ENCODE data around the gene PGK2. TPM values are rescaled to one million over a fixed set of nuclear protein-coding genes. Genes with fewer than 3 reads are reported as not detected.
"Not testable (repeated sequence)": the region's sequence is repeated elsewhere in the genome, so short reads cannot be mapped to it uniquely, and the experiment has no call there.

Gene PGK2
- total RNA-seq, 4 donors from 2014 or later = 0.94 TPM; not detected in 3

DNA sequence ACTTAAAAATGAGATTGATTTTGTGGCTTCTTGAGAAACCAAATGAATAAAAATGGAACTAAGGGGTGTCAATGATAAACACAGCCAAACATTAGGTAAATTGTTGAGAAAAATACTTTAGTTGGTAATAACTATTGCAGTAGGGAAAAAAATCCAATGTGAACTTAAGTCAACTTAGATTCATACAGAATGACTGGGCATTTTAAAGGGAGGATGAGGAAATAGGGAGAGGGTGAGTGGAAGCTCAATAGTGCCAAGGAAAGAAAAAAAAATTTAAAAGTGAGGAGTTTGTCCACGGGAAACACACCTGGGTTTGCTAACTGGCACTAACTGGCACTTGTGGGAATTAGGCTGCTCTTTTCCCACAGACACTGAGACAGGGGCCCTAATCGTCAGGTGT, 26.2 kb upstream of the PGK2 start:
- no peaks in the 10 kb centered on the region for H3K36me3 ChIP-seq
- no peaks in the 10 kb centered on the region for H3K9me3 ChIP-seq
- no peaks in the 10 kb centered on the region for H3K27me3 ChIP-seq
- WGBS, 2 donors = 64 to 75% methylated on average over 2 of the region's 2 CpGs
- no peak for DNase-seq
- no peak overlapping the region for H3K27ac ChIP-seq
- intact Hi-C loops (cut with DNase I) = no loop called here
- H3K4me3 ChIP-seq (replicated peaks in 1 of 3) = no peak overlapping the region
- no peaks in the 10 kb centered on the region for H3K4me1 ChIP-seq
- TF ChIP-seq, protein P1, sequence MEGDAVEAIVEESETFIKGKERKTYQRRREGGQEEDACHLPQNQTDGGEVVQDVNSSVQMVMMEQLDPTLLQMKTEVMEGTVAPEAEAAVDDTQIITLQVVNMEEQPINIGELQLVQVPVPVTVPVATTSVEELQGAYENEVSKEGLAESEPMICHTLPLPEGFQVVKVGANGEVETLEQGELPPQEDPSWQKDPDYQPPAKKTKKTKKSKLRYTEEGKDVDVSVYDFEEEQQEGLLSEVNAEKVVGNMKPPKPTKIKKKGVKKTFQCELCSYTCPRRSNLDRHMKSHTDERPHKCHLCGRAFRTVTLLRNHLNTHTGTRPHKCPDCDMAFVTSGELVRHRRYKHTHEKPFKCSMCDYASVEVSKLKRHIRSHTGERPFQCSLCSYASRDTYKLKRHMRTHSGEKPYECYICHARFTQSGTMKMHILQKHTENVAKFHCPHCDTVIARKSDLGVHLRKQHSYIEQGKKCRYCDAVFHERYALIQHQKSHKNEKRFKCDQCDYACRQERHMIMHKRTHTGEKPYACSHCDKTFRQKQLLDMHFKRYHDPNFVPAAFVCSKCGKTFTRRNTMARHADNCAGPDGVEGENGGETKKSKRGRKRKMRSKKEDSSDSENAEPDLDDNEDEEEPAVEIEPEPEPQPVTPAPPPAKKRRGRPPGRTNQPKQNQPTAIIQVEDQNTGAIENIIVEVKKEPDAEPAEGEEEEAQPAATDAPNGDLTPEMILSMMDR (IDR thresholded peaks at IDR 0.05) = no peak
- TF ChIP-seq POLR2A (IDR thresholded peaks at IDR 0.05) = no peak

DNA sequence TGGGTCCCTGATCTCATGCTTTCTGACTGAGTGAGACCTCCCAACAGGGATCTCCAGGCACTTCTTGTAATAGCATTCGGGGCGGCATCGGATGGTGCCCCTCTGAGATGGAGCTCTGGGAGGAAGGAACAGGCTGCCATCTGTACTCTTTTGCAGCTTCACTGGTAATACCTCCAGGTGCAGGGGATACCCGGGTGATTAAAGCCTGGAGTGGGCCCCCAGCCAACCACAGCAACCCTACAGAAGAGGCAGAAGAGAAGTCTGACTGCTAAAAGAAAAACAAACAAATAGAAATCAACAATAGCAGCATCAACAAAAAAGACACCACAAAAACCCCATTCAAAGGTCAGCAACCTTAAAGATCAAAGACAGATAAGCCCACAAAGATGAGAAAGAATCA, 19.1 kb upstream of the PGK2 start:
- 56 to 63% methylated on average over 4 of the region's 4 CpGs for WGBS, 2 donors
- no peak overlapping the region for H3K27ac ChIP-seq
- TF ChIP-seq POLR2A (IDR thresholded peaks at IDR 0.05) = no peak
- TF ChIP-seq, protein P1 (IDR thresholded peaks at IDR 0.05) = no peak
- no peaks in the 10 kb centered on the region for H3K27me3 ChIP-seq
- no peak overlapping the region for H3K4me3 ChIP-seq (replicated peaks in 1 of 3)
- H3K36me3 ChIP-seq = no peaks in the 10 kb centered on the region
- no peaks in the 10 kb centered on the region for H3K4me1 ChIP-seq
- intact Hi-C loops (cut with DNase I) = no loop called here
- no peaks in the 10 kb centered on the region for H3K9me3 ChIP-seq
- no peak for DNase-seq

DNA sequence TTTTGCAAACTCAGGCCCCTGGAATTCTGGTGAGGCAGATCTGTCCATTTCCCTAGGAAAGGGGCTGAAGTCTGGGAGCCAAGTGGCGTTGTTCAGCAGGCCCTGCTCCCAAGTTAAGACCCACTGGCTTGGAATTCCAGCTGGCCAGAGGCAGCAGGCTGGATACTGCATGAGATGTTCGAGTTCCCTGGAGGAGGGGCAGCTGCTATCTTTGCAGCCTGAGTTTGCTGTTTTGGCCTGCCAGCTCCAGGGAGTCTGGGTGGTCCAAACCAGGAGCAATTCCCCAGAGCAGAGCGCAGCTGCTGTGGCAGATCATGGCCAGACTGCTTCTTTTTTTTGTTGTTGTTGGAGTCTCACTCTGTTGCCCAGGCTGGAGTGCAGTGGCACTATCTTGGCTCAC, 18.2 kb upstream of the PGK2 start:
- DNase-seq = no peak
- Histone ChIP-seq H3K4me3 (replicated peaks in 1 of 3) (no peak overlapping the region), H3K27me3 (no peaks in the 10 kb centered on the region), H3K36me3 (no peaks in the 10 kb centered on the region), H3K27ac (no peak overlapping the region), H3K4me1 (no peaks in the 10 kb centered on the region), H3K9me3 (no peaks in the 10 kb centered on the region)
- intact Hi-C loops (cut with DNase I) = no loop called here
- no peak for TF ChIP-seq POLR2A (IDR thresholded peaks at IDR 0.05)
- TF ChIP-seq, protein P1 (IDR thresholded peaks at IDR 0.05) = no peak
- 84 to 94% methylated on average over 3 of the region's 3 CpGs for WGBS, 2 donors

DNA sequence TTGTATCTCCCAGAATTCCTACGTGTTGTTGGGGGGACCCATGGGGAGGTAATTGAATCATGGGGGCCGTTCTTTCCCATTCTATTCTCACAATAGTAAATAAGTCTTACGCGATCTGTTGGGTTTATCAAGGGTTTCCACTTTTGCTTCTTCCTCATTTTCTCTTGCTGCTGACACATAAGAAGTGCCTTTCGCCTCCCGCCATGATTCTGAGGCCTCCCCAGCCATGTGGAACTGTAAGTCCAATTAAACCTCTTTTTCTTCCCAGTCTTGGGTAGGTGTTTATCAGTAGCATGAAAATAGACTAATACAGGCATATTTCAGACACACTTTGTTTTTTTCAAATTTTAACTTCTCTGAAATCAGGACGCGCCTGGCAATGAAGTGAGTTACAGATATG, 14.4 kb upstream of the PGK2 start:
- Histone ChIP-seq H3K4me1 (no peaks in the 10 kb centered on the region), H3K27ac (no peak overlapping the region)
- intact Hi-C loops (cut with DNase I) = no loop called here

DNA sequence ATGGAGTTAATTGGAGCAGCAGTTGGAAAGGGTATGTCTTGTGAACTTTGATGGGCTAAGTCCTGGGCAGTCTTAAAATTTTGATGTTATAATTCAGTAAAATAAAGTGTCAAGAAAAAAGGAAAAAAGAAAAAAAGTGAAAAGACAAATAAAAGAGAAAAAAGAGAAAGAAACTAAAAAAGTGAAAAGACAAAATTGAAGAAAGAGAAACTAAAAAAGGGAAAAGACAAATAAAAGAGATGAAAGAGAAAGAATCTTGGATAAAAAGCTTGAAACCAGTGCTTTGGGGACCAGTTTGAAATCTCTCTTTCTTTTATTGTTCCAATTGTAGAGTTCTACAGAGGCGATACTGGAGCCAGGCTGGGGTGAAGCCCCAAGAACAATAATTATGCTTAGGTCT, 12.0 kb upstream of the PGK2 start:
- no peaks in the 10 kb centered on the region for H3K4me1 ChIP-seq
- 83 to 94% methylated on average over 1 of the region's 1 CpG for WGBS, 2 donors

More for the DNA sequence above, 14.4 kb upstream of the PGK2 start:
- Histone ChIP-seq H3K4me3 (replicated peaks in 1 of 3) (no peak overlapping the region), H3K27me3 (no peaks in the 10 kb centered on the region), H3K9me3 (no peaks in the 10 kb centered on the region), H3K36me3 (no peaks in the 10 kb centered on the region)
- TF ChIP-seq, protein P1 (IDR thresholded peaks at IDR 0.05) = no peak
- no peak for TF ChIP-seq POLR2A (IDR thresholded peaks at IDR 0.05)
- no peak for DNase-seq
- WGBS, 2 donors = 91% methylated on average over 8 of the region's 8 CpGs

DNA sequence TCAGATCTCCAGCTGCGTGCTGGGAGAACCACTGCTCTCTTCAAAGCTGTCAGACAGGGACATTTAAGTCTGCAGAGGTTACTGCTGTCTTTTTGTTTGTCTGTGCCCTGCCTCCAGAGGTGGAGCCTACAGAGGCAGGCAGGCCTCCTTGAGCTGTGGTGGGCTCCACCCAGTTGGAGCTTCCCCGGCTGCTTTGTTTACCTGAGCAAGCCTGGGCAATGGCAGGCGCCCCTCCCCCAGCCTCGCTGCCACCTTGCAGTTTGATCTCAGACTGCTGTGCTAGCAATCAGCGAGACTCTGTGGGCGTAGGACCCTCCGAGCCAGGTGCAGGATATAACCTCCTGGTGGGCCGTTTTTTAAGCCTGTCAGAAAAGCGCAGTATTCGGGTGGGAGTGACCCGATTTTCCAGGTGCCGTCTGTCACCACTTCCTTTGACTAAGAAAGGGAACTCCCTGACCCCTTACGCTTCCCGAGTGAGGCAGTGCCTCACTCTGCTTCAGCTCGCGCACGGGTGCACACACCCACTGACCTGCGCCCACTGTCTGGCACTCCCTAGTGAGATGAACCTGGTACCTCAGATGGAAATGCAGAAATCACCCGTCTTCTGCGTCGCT, 9.9 kb upstream of the PGK2 start:
- DNase-seq; H3K36me3 ChIP-seq; H3K27me3 ChIP-seq; H3K4me3 ChIP-seq (replicated peaks in 1 of 3); H3K9me3 ChIP-seq; H3K4me1 ChIP-seq; H3K27ac ChIP-seq; intact Hi-C loops (cut with DNase I): not testable (repeated sequence)
- 86 to 91% methylated on average over 20 of the region's 21 CpGs for WGBS, 2 donors

More for the DNA sequence above, 12.0 kb upstream of the PGK2 start:
- Histone ChIP-seq H3K27me3 (no peaks in the 10 kb centered on the region), H3K27ac (no peak overlapping the region), H3K4me3 (replicated peaks in 1 of 3) (no peak overlapping the region), H3K36me3 (no peaks in the 10 kb centered on the region), H3K9me3 (no peaks in the 10 kb centered on the region)
- TF ChIP-seq, protein P1 (IDR thresholded peaks at IDR 0.05) = no peak
- TF ChIP-seq POLR2A (IDR thresholded peaks at IDR 0.05) = no peak
- intact Hi-C loops (cut with DNase I) = no loop called here
- no peak for DNase-seq
